Mucosa of descending colon (tissue), 3 donors: ENCODE measurements around the gene TTLL6. TPM values are rescaled to one million over a fixed set of nuclear protein-coding genes. Genes with fewer than 3 reads are reported as not detected.

Experiments
- ATAC-seq: fragments of 200-7000 bp; cut with Tn5 transposase; one replicate; pipeline ENCODE4 v1.9.1; 2020; ENCODE audit warnings: mild to moderate bottlenecking, moderate library complexity
- DNase-seq, 3 donors: peaks; one replicate each; pipeline ENCODE4 v3.0.0-alpha.2; 2020
- H3K36me3 ChIP-seq: fragments of 200-600 bp; one replicate; pipeline ENCODE4 v1.8.0; 2021; ENCODE audit warnings: low read depth, mild to moderate bottlenecking
- H3K4me1 ChIP-seq: fragments of 200-600 bp; one replicate; pipeline ENCODE4 v1.8.0; 2021; ENCODE audit warnings: low read depth, mild to moderate bottlenecking
- H3K4me3 ChIP-seq: fragments of 200-600 bp; one replicate; pipeline ENCODE4 v1.8.0; 2021; ENCODE audit warnings: mild to moderate bottlenecking
- H3K9me3 ChIP-seq: fragments of 200-600 bp; one replicate; pipeline ENCODE4 v1.8.0; 2021; ENCODE audit warnings: mild to moderate bottlenecking
- CTCF ChIP-seq: fragments of 200-600 bp; IDR thresholded peaks from one replicate; pipeline ENCODE4 v1.8.0; 2022; ENCODE audit warnings: antibody characterized with exemption, mild to moderate bottlenecking
- intact Hi-C, 2 donors: fragments of 100-400 bp; cut with DNase I in 1 of 2; cut with micrococcal nuclease in 1 of 2; formaldehyde crosslinking; loops; one replicate each; pipeline versions ENCODE4 v1.11.0 to v1.11.1; 2022; cut with DNase I, micrococcal nuclease
- long read RNA-seq, 2 donors: library from polyadenylated mRNA; unstranded; transcript quantifications; one replicate each; pipeline ENCODE4 v2.0.0, GENCODE V29; 2019 to 2021
- total RNA-seq, 3 donors: library from RNA; stranded (reverse); fragmentation: NEBNext Ultra II Directional in 2 of 3; extraction: Animal tissue kit (Norgen Biotek cat#: 25700) in 2 of 3; gene quantifications; one replicate each; pipeline versions ENCODE4 v1.2.1 to v1.2.4, GENCODE V29; 2021 to 2023
- donor health status: DM: no; HTN: no; CAD: no; lungs with moderate emphysema.
- donor health status: DM: no; HTN: no; CAD: no.
- donor health status: DM: no; HTN: yes; CAD: no.

TTLL6 gene
- 10 to 100 TPM; 10.7 to 25.1 (median 12.2) TPM for total RNA-seq
- long read RNA-seq, donor 1, partial matches to known transcripts: 4 of 5 reads
- long read RNA-seq, donor 1, other reads (novel, unspliced or antisense): 1 of 5 reads
- long read RNA-seq, donor 2, partial matches to known transcripts: 4 of 4 reads
- long read RNA-seq, donor 2, other reads (novel, unspliced or antisense): 0 of 4 reads

GRCh38 chr17:48816774-48817590, at the start of gene TTLL6:
Gene TTLL6 (minus strand): TSS chr17:48817229. CDS start chr17:48817072, 157 bp downstream.
- intact Hi-C loops: no loop called here
- H3K4me1 ChIP-seq: peaks cover 19% of the 10 kb centered on the region
- TF ChIP-seq CTCF: no peak
- DNase-seq: peak; percentile 93 to 96 (median 93)
- H3K36me3 ChIP-seq: no peaks in the 10 kb centered on the region
- peak; percentile 97 for ATAC-seq
- H3K4me3 ChIP-seq: peak within 1 kb of the TSS; percentile 9
- no peaks in the 10 kb centered on the region for H3K9me3 ChIP-seq

GRCh38 chr17:48860456-48860855, 43.4 kb upstream of the TTLL6 start:
- H3K9me3 ChIP-seq: no peaks in the 10 kb centered on the region
- no peak for TF ChIP-seq CTCF
- ATAC-seq (no peak), DNase-seq (no peak)
- peaks cover 21% of the 10 kb centered on the region for H3K36me3 ChIP-seq
- intact Hi-C loops: no loop called here
- H3K4me3 ChIP-seq: no peak overlapping the region
- no peaks in the 10 kb centered on the region for H3K4me1 ChIP-seq

GRCh38 chr17:48860034-48860433, 43.0 kb upstream of the TTLL6 start:
- Histone ChIP-seq H3K4me1 (no peaks in the 10 kb centered on the region), H3K36me3 (peaks cover 21% of the 10 kb centered on the region), H3K4me3 (no peak overlapping the region), H3K9me3 (no peaks in the 10 kb centered on the region)
- ATAC-seq (no peak), DNase-seq (no peak)
- TF ChIP-seq CTCF: no peak
- intact Hi-C loops: no loop called here

GRCh38 chr17:48856122-48856821, 39.2 kb upstream of the TTLL6 start:
- H3K36me3 ChIP-seq: peaks cover 5% of the 10 kb centered on the region

More at GRCh38 chr17:48856122-48856821, 39.2 kb upstream of the TTLL6 start:
- Histone ChIP-seq H3K9me3 (no peaks in the 10 kb centered on the region), H3K4me1 (no peaks in the 10 kb centered on the region), H3K4me3 (no peak overlapping the region)
- no peak for TF ChIP-seq CTCF
- intact Hi-C loops: no loop called here
- ATAC-seq (no peak), DNase-seq (no peak)
